ENCODE data around the gene FBRS.

DNA sequence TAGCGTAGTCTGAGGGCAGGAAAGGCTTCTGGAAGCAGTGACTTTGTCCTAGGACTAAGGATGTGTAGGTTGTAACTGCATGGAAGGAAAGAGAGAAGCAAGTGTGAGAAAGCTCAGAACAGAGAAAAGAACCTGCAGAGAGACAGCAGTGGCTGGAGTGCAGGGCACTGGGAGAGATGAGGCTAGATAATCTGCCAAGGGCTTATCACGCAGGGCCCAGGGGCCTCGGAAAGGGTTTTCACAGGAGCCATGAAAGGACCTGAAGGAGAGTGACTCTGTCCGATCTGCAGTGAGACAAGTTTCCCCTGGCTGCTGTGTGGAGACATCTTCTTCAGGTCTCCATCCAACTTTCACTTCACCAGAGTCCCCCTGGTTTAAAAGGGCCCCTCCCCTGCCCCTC, 33.7 kb downstream of the FBRS start:
- TF ChIP-seq POLR2A (IDR thresholded peaks at IDR 0.05) (no peak), POLR2AphosphoS5 (IDR thresholded peaks at IDR 0.05) (no peak)
- TF ChIP-seq, protein P1, sequence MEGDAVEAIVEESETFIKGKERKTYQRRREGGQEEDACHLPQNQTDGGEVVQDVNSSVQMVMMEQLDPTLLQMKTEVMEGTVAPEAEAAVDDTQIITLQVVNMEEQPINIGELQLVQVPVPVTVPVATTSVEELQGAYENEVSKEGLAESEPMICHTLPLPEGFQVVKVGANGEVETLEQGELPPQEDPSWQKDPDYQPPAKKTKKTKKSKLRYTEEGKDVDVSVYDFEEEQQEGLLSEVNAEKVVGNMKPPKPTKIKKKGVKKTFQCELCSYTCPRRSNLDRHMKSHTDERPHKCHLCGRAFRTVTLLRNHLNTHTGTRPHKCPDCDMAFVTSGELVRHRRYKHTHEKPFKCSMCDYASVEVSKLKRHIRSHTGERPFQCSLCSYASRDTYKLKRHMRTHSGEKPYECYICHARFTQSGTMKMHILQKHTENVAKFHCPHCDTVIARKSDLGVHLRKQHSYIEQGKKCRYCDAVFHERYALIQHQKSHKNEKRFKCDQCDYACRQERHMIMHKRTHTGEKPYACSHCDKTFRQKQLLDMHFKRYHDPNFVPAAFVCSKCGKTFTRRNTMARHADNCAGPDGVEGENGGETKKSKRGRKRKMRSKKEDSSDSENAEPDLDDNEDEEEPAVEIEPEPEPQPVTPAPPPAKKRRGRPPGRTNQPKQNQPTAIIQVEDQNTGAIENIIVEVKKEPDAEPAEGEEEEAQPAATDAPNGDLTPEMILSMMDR (IDR thresholded peaks at IDR 0.05) = no peak
